ENCODE results near the gene GBP1. TPM values are rescaled to one million over a fixed set of nuclear protein-coding genes. Genes with fewer than 3 reads are reported as not detected.

GBP1 gene
- total and polyA plus RNA-seq, 8 donors, result 38.7 to 64.3 (median 44.7) TPM

DNA sequence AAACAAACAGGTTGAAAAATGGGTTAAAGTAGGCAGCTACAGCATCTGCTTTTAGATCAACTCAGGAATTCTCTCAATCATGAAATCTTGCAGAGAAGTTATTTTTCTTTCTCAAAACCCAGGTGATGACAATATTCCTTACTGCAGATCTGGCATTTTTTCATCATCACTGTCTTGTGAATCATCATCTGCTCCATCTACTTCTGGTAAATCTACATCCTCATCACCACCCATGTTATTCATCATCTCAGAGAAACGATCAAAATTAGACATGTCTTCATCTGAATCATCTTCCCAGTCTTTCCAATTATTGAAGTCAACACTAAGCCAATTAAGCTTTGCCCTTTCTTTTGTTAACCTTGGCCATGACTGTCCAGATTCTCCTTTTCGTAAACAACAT lies 39.1 kb upstream of the GBP1 start:
- no peak for DNase-seq
- H3K9me3 ChIP-seq, result no peaks in the 10 kb centered on the region

DNA sequence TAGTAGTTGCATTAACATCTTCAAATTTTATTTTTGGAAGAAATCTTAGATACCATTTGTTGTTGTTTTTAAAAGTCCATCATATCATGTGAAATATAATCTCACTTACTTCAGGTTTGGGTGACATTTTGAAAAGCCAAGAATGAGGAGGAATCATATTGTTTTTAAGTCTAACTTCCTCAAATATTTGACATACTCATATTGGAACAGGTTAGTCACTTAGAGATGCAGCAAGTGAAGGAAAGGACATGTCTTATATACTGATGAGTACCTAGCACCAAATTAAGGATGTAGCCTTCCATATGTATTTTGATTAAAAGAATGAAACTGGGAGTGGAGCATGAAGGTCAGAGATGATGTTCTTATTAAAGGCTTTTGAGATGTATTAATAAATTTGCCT lies 37.0 kb upstream of the GBP1 start:
- intact Hi-C loops (cut with DNase I), result no loop called here
- ATAC-seq, result no peak
- H3K4me3 ChIP-seq, result no peak overlapping the region

More for the DNA sequence above, 39.1 kb upstream of the GBP1 start:
- intact Hi-C loops (cut with DNase I), result no loop called here
- Histone ChIP-seq H3K4me1 (no peaks in the 10 kb centered on the region), H3K4me3 (no peak overlapping the region), H3K27ac (no peak overlapping the region), H3K27me3 (no peaks in the 10 kb centered on the region), H3K36me3 (peaks cover 0 to 53% of the 10 kb centered on the region in 2 donors)
- ATAC-seq, result no peak
- TF ChIP-seq, protein P1, sequence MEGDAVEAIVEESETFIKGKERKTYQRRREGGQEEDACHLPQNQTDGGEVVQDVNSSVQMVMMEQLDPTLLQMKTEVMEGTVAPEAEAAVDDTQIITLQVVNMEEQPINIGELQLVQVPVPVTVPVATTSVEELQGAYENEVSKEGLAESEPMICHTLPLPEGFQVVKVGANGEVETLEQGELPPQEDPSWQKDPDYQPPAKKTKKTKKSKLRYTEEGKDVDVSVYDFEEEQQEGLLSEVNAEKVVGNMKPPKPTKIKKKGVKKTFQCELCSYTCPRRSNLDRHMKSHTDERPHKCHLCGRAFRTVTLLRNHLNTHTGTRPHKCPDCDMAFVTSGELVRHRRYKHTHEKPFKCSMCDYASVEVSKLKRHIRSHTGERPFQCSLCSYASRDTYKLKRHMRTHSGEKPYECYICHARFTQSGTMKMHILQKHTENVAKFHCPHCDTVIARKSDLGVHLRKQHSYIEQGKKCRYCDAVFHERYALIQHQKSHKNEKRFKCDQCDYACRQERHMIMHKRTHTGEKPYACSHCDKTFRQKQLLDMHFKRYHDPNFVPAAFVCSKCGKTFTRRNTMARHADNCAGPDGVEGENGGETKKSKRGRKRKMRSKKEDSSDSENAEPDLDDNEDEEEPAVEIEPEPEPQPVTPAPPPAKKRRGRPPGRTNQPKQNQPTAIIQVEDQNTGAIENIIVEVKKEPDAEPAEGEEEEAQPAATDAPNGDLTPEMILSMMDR (IDR thresholded peaks at IDR 0.05), result no peak

DNA sequence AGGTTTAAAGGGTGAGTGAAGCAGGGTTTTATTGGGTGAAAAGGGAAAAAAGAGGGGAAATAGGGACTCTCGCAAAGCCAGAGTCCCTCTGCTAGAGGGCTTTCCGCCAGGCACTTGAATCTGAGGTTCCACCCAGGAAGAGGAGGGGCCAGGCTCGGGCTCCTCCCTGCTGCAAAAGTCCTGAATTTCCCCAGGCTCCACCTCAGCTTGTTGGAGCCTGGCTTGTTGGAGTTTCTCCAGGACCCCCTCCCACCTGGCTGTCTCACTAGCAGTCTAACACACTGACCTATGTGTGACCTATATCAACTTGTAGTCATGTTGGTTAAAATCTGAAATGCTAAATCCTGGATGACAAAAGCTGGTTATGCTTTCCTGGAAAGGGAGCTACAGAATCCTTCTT lies 35.4 kb upstream of the GBP1 start:
- ATAC-seq (no peak), DNase-seq (no peak)
- Histone ChIP-seq H3K27me3 (no peaks in the 10 kb centered on the region), H3K4me1 (no peaks in the 10 kb centered on the region), H3K36me3 (peaks cover 0 to 16% of the 10 kb centered on the region in 2 donors), H3K4me3 (no peak overlapping the region), H3K27ac (no peak overlapping the region), H3K9me3 (peaks cover 0 to 8% of the 10 kb centered on the region in 2 donors)
- intact Hi-C loops (cut with DNase I), result no loop called here
- TF ChIP-seq, protein P1 (IDR thresholded peaks at IDR 0.05), result no peak

More for the DNA sequence above, 37.0 kb upstream of the GBP1 start:
- DNase-seq, result no peak
- Histone ChIP-seq H3K4me1 (no peaks in the 10 kb centered on the region), H3K27me3 (no peaks in the 10 kb centered on the region), H3K9me3 (no peaks in the 10 kb centered on the region), H3K27ac (no peak overlapping the region), H3K36me3 (peaks cover 0 to 32% of the 10 kb centered on the region in 2 donors)
- TF ChIP-seq, protein P1 (IDR thresholded peaks at IDR 0.05), result no peak

DNA sequence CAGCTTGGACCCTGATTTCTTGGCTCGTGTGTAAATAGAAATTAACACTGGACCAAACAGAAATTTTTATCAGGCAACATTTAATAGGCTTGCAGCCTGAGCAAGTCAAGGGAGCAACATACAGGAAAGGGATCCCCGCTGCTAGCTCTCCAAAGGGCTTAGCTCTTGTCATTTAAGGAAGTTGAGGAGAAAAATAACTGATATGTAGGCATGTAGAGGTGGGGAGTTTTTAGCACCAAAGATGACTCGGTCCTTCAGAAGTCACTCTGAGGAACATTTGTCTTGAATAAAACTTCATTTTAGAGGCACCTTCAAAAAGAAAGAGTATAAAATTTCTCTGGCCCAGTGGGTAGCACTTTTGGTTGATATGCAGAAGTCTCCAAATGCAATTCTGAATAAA lies 33.8 kb upstream of the GBP1 start:
- H3K4me1 ChIP-seq, result no peaks in the 10 kb centered on the region
- intact Hi-C loops (cut with DNase I), result loop anchor here in 1 of 2 donors (10.0 kb wide), 1 partner anchor 256 kb away; no protein-coding TSS in a partner anchor
- H3K4me3 ChIP-seq, result no peak overlapping the region
- no peak overlapping the region for H3K27ac ChIP-seq
- H3K36me3 ChIP-seq, result peaks cover 0 to under 1% of the 10 kb centered on the region in 2 donors
- DNase-seq (no peak), ATAC-seq (no peak)
- no peaks in the 10 kb centered on the region for H3K27me3 ChIP-seq
- peaks cover 0 to 8% of the 10 kb centered on the region in 2 donors for H3K9me3 ChIP-seq
- TF ChIP-seq, protein P1 (IDR thresholded peaks at IDR 0.05), result no peak

DNA sequence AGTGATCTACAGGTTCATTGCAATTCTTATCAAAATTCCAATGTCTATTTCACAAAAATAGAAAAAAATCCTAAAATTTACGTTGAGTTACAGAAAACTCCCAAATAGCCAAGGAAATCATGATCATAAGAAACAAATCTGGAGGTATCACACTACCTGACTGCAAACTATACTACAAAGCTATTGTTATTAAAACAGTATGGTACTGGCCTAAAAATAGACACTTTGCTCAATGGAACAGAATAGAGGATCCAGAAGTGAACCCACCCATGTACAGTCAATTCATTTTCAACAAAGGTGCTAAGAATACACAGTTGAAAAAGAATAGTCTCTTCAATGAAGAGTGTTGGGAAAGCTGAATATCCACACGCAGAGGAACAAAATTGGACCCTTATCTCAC lies 30.7 kb upstream of the GBP1 start:
- ATAC-seq, result no peak
- Histone ChIP-seq H3K4me3 (no peak overlapping the region), H3K4me1 (no peaks in the 10 kb centered on the region), H3K27me3 (no peaks in the 10 kb centered on the region), H3K36me3 (no peaks in the 10 kb centered on the region), H3K9me3 (peaks cover 0 to 8% of the 10 kb centered on the region in 2 donors), H3K27ac (no peak overlapping the region)
- DNase-seq, result no peak
- intact Hi-C loops (cut with DNase I), result loop anchor here in 1 of 2 donors (10.0 kb wide), 1 partner anchor 259 kb away; no protein-coding TSS in a partner anchor
- TF ChIP-seq, protein P1 (IDR thresholded peaks at IDR 0.05), result no peak

Measured in left lung (tissue), 10 donors.